HG03460 (cell line): ENCODE data around the gene SYT8.

Experiments used
- ATAC-seq: cut with Tn5 transposase; IDR thresholded peaks from one replicate; pipeline ENCODE4 v1.9.1; 2021; ENCODE audit not compliant: unreplicated experiment

SYT8 gene

GRCh38 chr11:1844221-1845094, 9.7 kb downstream of the SYT8 start:
- ATAC-seq = no peak

GRCh38 chr11:1845095-1845429, 10.3 kb downstream of the SYT8 start:
- ATAC-seq = no peak

- ATAC-seq = no peak
Observed at GRCh38 chr11:1845561-1846452, 11.0 kb downstream of the SYT8 start.

GRCh38 chr11:1846453-1846932, 11.7 kb downstream of the SYT8 start:
- no peak for ATAC-seq

- no peak for ATAC-seq
Observed at GRCh38 chr11:1847006-1847735, 12.4 kb downstream of the SYT8 start.

- no peak for ATAC-seq
Observed at GRCh38 chr11:1847926-1848639, 13.3 kb downstream of the SYT8 start.

GRCh38 chr11:1848640-1849430, 14.0 kb downstream of the SYT8 start:
- no peak for ATAC-seq

GRCh38 chr11:1851468-1852180, 16.8 kb downstream of the SYT8 start:
- no peak for ATAC-seq

- no peak for ATAC-seq
Observed at GRCh38 chr11:1852271-1852876, 17.6 kb downstream of the SYT8 start.

GRCh38 chr11:1852877-1853276, 18.1 kb downstream of the SYT8 start, which contains the start of gene LSP1:
LSP1 (plus strand) TSS chr11:1853084; CDS start chr11:1853145, 61 bp downstream.
- peak; percentile 43 for ATAC-seq

- no peak for ATAC-seq
Observed at GRCh38 chr11:1853376-1854131, 18.8 kb downstream of the SYT8 start.

- peak; percentile 35 for ATAC-seq
Observed at GRCh38 chr11:1854132-1854948, 19.6 kb downstream of the SYT8 start.

- peak; percentile 34 for ATAC-seq
Observed at GRCh38 chr11:1854949-1855885, 20.4 kb downstream of the SYT8 start.

- ATAC-seq = no peak
Observed at GRCh38 chr11:1855886-1856265, 21.1 kb downstream of the SYT8 start.

GRCh38 chr11:1856306-1857005, 21.7 kb downstream of the SYT8 start:
- ATAC-seq = no peak
